Keratinocyte (primary cell): Measurements from ENCODE around the gene HTRA1. TPM values are rescaled to one million over a fixed set of nuclear protein-coding genes. Genes with fewer than 3 reads are reported as not detected.

ENCODE experiments used
- DNase-seq: peaks from one replicate; pipeline ENCODE4 v3.0.0-alpha.2; 2011; ENCODE audit warnings: low read depth, missing footprints, low spot score
- FAIRE-seq: peaks from 2 replicates; lab custom pipeline; 2011; peaks lifted over from hg19 to GRCh38; lab: Jason Lieb, UNC
- H2AFZ ChIP-seq: 2 replicates; pipeline ENCODE4 v1.6.0; 2012; ENCODE audit warnings: low read length, control low read depth, inconsistent platforms; ENCODE audit not compliant: control insufficient read depth
- H3K27ac ChIP-seq: 2 replicates; pipeline ENCODE4 v1.5.1; 2011; ENCODE audit warnings: low read length; ENCODE audit not compliant: control insufficient read depth, insufficient read depth
- H3K27me3 ChIP-seq: 3 replicates; pipeline ENCODE4 v1.6.0; 2011; ENCODE audit warnings: low read length; ENCODE audit not compliant: control insufficient read depth, insufficient read depth; ENCODE audit errors: extremely low read depth
- H3K36me3 ChIP-seq, 2 experiments: 2 replicates in 1 of 2; 3 replicates in 1 of 2; pipeline ENCODE4 v1.5.1; 2011; ENCODE audit warnings: low read length in 2 of 2, mild to moderate bottlenecking in 1 of 2; ENCODE audit not compliant: control insufficient read depth in 2 of 2, insufficient read depth in 2 of 2; ENCODE audit errors: extremely low read depth in 1 of 2
- H3K4me1 ChIP-seq: 3 replicates; pipeline ENCODE4 v1.5.1; 2011; ENCODE audit warnings: low read length; ENCODE audit not compliant: control insufficient read depth, insufficient read depth; ENCODE audit errors: extremely low read depth
- H3K4me2 ChIP-seq: 3 replicates; pipeline ENCODE4 v1.6.0; 2011; ENCODE audit warnings: low read depth, low read length; ENCODE audit not compliant: control insufficient read depth, insufficient read depth; ENCODE audit errors: extremely low read depth
- H3K4me3 ChIP-seq, 3 experiments: fragments of 200-600 bp in 1 of 3; sonication (generic) in 1 of 3; 2 replicates in 2 of 3; 3 replicates in 1 of 3; pipeline ENCODE4 v1.5.1; 2011 to 2016; ENCODE audit warnings: low read length in 3 of 3, mild to moderate bottlenecking in 3 of 3, control low read depth in 2 of 3, inconsistent platforms in 1 of 3, low read depth in 1 of 3, mixed read lengths in 1 of 3, mixed run types in 1 of 3, moderate library complexity in 1 of 3; ENCODE audit not compliant: control insufficient read depth in 2 of 3, insufficient read depth in 2 of 3; ENCODE audit errors: extremely low read depth in 1 of 3
- H3K79me2 ChIP-seq: 2 replicates; pipeline ENCODE4 v1.6.0; 2012; ENCODE audit warnings: low read length; ENCODE audit not compliant: control insufficient read depth, insufficient read depth
- H3K9ac ChIP-seq: 3 replicates; pipeline ENCODE4 v1.6.0; 2011; ENCODE audit warnings: low read length; ENCODE audit not compliant: control insufficient read depth, insufficient read depth; ENCODE audit errors: extremely low read depth
- H3K9me1 ChIP-seq: 3 replicates; pipeline ENCODE4 v1.6.0; 2011; ENCODE audit warnings: low read length; ENCODE audit not compliant: control insufficient read depth, insufficient read depth; ENCODE audit errors: extremely low read depth
- H3K9me3 ChIP-seq: 2 replicates; pipeline ENCODE4 v1.5.1; 2012; ENCODE audit warnings: low read depth, low read length; ENCODE audit not compliant: control insufficient read depth
- H4K20me1 ChIP-seq: 3 replicates; pipeline ENCODE4 v1.6.0; 2011; ENCODE audit warnings: low read length; ENCODE audit not compliant: control insufficient read depth, insufficient read depth; ENCODE audit errors: extremely low read depth
- CTCF ChIP-seq, 3 experiments: IDR thresholded peaks in 1 of 3; conservative IDR thresholded peaks in 1 of 3; optimal IDR thresholded peaks in 1 of 3; 2 replicates in 2 of 3; 3 replicates in 1 of 3; pipeline versions ENCODE3 to v1.5.1; 2011; ENCODE audit warnings: low read length in 3 of 3, mild to moderate bottlenecking in 3 of 3, moderate library complexity in 2 of 3, control low read depth in 1 of 3, inconsistent platforms in 1 of 3; ENCODE audit not compliant: insufficient read depth in 2 of 3; ENCODE audit errors: extremely low read depth in 1 of 3
- EZH2 ChIP-seq: IDR thresholded peaks from one replicate; pipeline ENCODE4 v1.6.1; 2012; ENCODE audit warnings: inconsistent platforms, mild to moderate bottlenecking, low read length, moderate library complexity
- dilution Hi-C: fragments of 300-500 bp; cut with MboI; formaldehyde crosslinking; loops from one replicate; pipeline ENCODE4 v1.7.0; 2020; ENCODE audit warnings: low sequenced_read_pairs; ENCODE audit not compliant: extremely low pct_ligation_motif_present
- polyA plus RNA-seq, 5 experiments: library from polyadenylated mRNA; depleted of rRNA in 3 of 5; stranded (reverse) in 3 of 5; stranded (forward) in 1 of 5; unstranded in 1 of 5; fragments of >200 nt; gene quantifications; 1 replicate in 1 of 5; 2 replicates in 3 of 5; 3 replicates in 1 of 5; pipeline versions ENCODE4 v1.2.1 to v1.2.3, GENCODE V29; 2011 to 2012; ENCODE audit warnings: missing spikeins in 2 of 5, low read depth in 1 of 5, low replicate concordance in 1 of 5

The HTRA1 gene
- polyA plus RNA-seq, 1 donor (not counting 4 experiments of a cell fraction or from before 2014, with no cell fraction given), result 412 TPM

- FAIRE-seq, result no peak
Measured at GRCh38 chr10:122503012-122503411, 41.7 kb downstream of the HTRA1 start.

GRCh38 chr10:122503886-122504609 lies 42.7 kb downstream of the HTRA1 start:
- dilution Hi-C loops, result no loop called here
- TF ChIP-seq CTCF (optimal IDR thresholded peaks at IDR 0.05 in 1 of 3, IDR thresholded peaks at IDR 0.05 in 1 of 3, conservative IDR thresholded peaks at IDR 0.05 in 1 of 3; ENCODE audit: extremely low read depth in 1 of 3, insufficient read depth in 2 of 3, low read length in 3 of 3) (no peak), EZH2 (no peak)
- peaks cover 4% of the 10 kb centered on the region for H3K4me1 ChIP-seq
- no peak overlapping the region for H3K27ac ChIP-seq
- no peaks in the 10 kb centered on the region for H3K27me3 ChIP-seq
- H3K9me1 ChIP-seq, result no peaks in the 10 kb centered on the region
- H3K9me3 ChIP-seq, result no peaks in the 10 kb centered on the region
- H3K36me3 ChIP-seq, result peaks cover 34 to 44% of the 10 kb centered on the region in 2 experiments
- H4K20me1 ChIP-seq, result no peaks in the 10 kb centered on the region
- H3K9ac ChIP-seq, result no peak overlapping the region
- H3K79me2 ChIP-seq, result no peaks in the 10 kb centered on the region
- no peak overlapping the region for H3K4me2 ChIP-seq
- H3K4me3 ChIP-seq, result no peak overlapping the region
- FAIRE-seq, result no peak
- DNase-seq, result no peak
- H2AFZ ChIP-seq, result no peak overlapping the region

More at GRCh38 chr10:122503012-122503411, 41.7 kb downstream of the HTRA1 start:
- Histone ChIP-seq H3K4me2 (no peak overlapping the region), H2AFZ (no peak overlapping the region), H3K9ac (no peak overlapping the region), H4K20me1 (no peaks in the 10 kb centered on the region), H3K9me1 (no peaks in the 10 kb centered on the region), H3K27ac (no peak overlapping the region), H3K36me3 (peaks cover 28 to 36% of the 10 kb centered on the region in 2 experiments), H3K27me3 (no peaks in the 10 kb centered on the region), H3K4me3 (no peak overlapping the region), H3K79me2 (no peaks in the 10 kb centered on the region), H3K9me3 (no peaks in the 10 kb centered on the region), H3K4me1 (peaks cover 4% of the 10 kb centered on the region)
- dilution Hi-C loops, result no loop called here
- TF ChIP-seq CTCF (optimal IDR thresholded peaks at IDR 0.05 in 1 of 3, IDR thresholded peaks at IDR 0.05 in 1 of 3, conservative IDR thresholded peaks at IDR 0.05 in 1 of 3; ENCODE audit: extremely low read depth in 1 of 3, insufficient read depth in 2 of 3, low read length in 3 of 3) (no peak), EZH2 (no peak)
- no peak for DNase-seq
